Measurements from ENCODE around the gene CBFA2T2.

The CBFA2T2 gene

DNA sequence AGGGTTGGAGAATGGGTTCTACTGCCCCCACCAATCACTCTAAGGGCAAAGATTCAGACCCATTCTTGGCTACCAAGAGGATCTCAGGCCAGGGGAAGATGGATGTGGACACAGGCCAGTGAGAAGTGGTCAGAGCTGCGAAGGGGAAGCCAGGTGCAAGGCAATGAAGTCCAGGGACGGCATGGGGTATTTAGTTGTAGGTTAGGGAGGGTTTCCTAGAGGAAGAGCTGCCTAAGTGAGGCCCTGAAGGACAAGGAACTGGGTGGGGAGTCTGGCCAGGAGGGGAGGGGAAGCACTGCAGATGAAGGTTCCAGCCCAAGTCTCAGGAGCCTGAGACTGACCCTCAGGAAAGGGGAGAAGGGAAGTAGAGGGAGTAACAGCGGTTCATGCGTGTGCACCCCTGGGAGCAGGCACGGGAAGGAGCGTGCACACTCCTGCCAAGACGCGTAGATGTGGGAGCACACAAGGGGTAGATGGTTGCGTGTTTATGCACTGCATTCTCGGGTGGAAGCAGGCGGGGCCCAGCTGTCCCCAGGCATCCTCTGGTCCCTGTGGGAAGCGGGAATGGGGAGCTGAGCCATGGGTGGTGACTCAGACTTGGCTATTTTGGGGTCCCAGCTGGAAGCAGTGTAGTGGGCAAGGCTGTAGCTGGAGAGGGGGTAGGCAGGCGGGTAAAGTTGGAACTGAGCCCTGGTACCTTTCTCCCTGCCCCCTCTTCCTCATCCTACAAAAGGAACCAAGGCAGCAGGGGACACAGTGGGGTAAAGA, 180.2 kb downstream of the CBFA2T2 start:
- DNase-seq = no peak

GRCh38 chr20:33670715-33671499, 181.0 kb downstream of the CBFA2T2 start:
- DNase-seq = no peak

DNA sequence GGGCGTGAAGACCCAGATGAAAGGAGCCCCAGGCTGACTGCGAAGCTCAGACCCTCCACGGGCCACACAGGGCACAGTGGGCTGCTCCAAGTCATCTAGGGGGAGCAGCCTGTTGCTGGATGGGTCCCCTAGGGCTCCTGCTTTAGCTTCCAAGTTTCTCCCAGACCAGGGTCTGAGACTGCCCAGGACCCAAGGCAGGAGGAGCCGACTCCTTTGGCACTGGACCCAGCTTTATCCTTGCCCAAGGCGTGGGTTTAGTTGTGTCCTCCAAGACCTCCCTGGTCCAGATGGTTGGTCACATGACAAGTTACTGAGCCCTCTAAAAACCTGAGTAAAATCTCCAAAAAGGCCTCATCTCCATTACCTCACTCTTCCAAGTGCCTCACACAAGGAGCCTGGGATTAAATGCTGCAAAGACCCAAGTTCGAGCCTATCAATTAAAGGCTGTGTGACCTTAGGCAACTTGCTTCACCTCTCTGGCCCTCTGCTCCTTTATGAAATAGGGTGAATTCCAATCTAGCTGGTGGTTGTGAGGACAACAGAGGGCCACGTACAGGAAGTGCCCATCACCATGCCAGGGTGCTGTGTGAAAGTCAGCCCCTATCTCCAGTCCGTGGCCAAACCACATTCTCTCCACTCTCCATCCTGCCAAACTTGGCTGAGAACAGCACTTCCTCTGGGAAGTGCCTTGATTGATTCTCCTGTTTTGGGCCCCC, 181.8 kb downstream of the CBFA2T2 start:
- DNase-seq = no peak

- no peak for DNase-seq
These were observed 182.7 kb downstream of the CBFA2T2 start for GRCh38 chr20:33672426-33673113.

DNA sequence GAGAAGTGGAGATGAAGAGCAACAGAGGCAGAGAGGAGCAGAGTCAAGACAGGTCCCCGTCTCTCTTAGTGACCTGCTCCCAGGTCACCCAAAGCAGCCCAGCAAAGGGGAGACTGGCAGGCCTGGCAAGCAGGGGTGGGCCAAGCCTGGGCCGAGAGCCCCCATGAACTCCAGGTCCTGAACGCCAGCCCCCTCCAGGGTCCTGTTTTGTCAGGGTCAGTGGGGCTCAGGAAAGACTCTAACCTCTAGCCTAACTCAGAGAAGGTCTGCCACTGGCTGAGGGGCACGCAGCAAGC, 183.2 kb downstream of the CBFA2T2 start:
- DNase-seq = no peak

DNA sequence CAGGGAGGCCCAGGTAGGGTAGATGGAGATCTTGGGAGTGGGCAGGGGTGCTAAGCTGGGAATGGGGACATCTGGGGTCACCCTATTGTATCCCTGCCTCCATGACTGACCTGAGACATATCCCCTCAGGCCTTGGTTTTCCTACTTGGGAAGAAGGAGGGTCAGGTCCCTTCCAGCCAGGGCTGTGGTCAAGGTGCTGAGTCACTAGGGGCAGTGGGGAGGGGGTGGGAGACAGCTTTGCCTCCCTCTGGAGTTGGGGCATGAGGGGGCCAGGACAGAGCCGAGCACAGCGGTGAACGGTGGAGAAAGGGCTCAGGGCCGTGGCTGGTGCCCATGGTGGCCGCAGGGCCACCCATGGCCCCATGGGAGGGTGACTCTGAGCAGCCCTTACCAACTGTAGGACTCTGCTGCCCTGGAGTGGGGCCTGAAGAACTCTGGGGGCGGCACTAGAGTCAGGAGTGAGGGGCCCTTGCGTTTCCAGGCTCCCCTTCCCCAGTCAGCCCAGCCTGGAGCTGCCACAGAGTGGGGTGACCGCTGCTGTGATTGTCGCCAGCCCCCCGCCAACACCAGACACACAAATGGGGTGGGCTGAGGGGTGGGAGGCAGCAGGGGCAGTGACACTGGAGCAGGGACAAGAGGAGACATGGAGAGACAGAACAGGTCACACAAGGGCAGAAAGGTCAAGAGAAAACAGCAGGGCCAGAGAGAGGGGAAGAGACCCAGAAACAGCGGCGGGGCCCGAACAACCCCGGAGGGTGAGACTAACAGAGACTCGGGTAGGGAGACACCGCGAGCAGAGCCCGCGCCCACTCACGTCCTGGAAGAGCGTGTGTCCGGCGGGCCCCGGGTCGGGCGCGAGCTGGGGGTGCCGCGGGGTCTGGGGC, 183.8 kb downstream of the CBFA2T2 start:
- no peak for DNase-seq

- DNase-seq = no peak
These were observed 184.6 kb downstream of the CBFA2T2 start, which contains the start of gene NECAB3 for GRCh38 chr20:33674294-33675135. Gene NECAB3, minus strand, starts transcription at chr20:33674428. Its CDS starts 76 bp downstream, at chr20:33674352.

- no peak for DNase-seq
These were observed 185.5 kb downstream of the CBFA2T2 start for GRCh38 chr20:33675136-33675959.

DNA sequence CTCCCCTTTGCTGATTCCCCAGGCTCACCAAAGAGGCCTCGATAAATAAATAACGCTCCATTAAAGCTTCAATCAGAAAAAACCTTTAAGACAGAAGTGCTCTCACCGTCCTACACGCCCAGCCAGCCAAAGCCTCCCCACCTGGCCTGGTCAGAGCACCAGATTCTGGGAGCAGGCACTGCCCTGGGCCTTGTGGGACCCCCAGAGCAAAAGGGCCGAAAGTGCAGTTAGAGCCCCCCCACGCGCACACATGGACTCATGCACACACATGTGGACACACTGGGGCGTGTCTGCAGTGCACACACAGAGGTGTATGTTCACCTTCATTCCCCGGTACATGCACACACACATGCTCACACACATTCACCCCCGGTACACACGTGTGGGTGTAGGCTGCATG, 186.2 kb downstream of the CBFA2T2 start:
- no peak for DNase-seq

DNA sequence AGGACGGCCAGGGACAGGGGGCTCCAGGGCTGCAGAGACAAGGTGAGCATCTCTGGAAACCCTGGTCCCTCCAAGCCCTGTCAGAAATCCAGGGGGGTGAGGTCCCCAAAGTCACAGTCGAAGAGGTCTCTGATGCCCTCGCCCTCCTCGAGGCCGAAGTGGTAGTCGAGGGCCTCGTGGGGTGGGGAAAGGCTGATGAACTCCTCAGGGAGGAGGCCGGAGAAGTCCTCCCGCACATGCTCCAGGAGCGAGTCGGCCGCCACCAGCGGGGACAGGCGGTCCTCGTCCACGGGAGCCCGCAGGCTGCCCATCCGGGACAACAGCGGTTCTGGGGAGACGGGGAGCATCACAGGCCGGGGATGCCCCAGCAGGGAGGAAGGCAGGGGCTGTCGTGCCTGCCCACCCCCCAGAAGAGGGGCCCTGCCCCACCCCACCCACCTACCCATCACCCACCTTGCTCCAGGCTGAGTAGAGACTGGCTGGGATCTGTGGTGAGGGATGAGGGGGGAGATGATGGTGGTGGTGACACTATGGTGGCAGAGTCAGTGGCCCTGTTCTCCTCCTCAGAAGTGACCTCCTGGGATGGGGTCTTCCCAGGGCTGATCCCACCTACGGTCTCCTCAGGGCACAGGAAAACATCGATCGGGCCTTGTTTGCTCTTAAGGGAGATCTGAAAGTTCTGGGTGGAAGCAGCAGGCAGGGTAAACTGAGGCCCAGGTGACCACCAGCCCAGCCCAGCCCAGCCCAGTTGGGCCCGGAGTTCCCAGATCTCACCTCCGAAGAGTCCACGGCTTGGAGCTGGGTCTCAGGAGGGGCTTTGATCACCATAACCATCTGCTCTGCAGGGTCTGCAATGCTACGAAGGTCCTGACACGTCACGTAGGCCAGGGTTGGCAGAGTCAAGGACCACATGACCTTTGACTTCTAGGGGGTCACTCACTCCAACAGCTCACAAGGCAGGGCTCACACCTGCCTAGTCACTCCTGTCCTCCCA, 187.1 kb downstream of the CBFA2T2 start:
- no peak for DNase-seq

DNA sequence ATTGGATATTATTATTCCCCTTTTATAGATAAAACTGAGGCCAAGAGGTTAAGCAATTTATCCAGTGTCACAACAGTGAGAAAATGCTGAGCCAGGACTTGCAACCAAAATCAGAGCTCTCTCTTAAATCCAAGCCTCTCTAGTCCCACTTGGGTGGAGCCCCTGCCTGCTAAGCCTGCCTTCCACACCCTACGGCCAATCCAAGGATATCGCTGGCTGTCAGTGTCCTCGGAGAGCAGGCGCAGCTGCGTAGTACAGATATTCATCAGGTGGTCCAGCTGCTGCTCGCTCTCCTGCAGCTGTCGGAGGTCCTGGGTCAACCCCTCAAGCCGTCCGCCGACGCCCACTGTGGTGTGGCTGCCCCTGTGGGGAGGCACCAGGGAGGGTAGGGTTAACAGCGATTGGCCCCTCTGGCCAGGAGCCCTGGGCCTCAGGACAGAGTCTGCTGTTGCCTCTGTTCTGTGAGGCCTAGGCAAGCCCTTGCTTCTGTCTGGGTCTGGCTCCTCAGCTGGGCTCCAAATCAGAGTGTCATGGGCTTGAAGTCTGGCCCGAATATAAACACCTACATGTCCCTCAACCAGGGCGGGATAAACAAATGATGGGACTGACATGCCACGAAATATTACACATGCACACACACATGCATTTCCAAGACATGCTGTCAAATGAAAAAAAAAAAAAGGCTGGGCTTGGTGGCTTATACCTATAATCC, 188.3 kb downstream of the CBFA2T2 start:
- no peak for DNase-seq

- DNase-seq = no peak
These were observed 190.0 kb downstream of the CBFA2T2 start for GRCh38 chr20:33679758-33680485.

- DNase-seq = no peak
These were observed 190.8 kb downstream of the CBFA2T2 start for GRCh38 chr20:33680686-33681085.

DNA sequence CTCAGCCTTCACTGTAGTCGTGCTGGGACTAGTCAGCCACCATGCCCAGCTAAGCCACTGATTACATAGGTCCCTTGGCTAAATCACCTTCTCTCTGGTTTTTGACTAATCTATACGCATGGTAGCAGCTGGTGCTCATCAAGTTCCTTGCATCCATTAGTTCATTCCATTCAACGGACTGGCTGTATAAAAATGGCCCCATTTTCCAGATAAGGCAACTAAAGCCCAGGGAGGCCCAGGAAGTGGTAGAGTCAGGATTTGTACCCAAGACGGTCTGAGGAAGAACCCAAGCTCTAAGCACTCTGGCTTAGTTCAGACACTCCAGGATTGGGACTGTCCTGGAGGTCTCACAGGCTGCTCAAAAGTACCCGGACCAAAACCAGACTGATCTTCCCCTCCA, 191.4 kb downstream of the CBFA2T2 start:
- no peak for DNase-seq

DNA sequence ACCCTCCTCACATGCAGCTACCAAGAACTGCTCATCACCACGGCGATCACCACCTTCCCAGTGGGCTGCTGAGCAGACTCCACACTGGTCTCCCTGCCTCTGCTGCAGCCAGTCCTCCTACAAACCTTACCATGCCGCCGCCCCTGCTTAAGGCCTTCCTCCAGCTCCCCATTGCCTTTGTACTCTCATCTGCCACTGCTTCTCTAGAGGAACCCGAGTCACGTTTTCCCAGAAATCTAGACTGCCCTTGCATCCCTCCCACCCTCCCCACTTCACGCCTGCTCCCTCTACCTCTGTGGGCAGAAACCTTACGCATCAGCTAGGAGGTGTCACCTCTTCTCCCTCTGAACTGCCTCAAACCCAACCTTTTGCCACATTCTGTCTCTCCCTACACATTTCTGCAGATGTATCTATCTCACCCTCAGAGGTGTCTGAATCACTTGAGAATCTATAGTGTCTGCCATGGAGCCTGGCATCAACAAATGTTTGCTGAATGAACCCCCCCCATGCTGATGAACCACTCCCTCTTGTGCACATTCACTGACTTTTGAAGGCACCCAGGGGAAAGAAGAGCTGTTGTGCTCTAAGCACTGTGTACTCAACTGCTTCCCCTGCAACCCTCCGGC, 191.9 kb downstream of the CBFA2T2 start:
- no peak for DNase-seq

GRCh38 chr20:33684533-33685327, 194.8 kb downstream of the CBFA2T2 start:
- DNase-seq = peak; percentile 44

Data from NCI-H2081 treated with DMSO at 0.1 percent for 48 hours (cell line).